ENCODE measurements around the gene THRSP. TPM values are rescaled to one million over a fixed set of nuclear protein-coding genes. Genes with fewer than 3 reads are reported as not detected.
"Not testable (repeated sequence)": the region's sequence is repeated elsewhere in the genome, so short reads cannot be mapped to it uniquely, and the experiment has no call there.

Gene THRSP
- total RNA-seq, 4 donors from 2014 or later: not detected

DNA sequence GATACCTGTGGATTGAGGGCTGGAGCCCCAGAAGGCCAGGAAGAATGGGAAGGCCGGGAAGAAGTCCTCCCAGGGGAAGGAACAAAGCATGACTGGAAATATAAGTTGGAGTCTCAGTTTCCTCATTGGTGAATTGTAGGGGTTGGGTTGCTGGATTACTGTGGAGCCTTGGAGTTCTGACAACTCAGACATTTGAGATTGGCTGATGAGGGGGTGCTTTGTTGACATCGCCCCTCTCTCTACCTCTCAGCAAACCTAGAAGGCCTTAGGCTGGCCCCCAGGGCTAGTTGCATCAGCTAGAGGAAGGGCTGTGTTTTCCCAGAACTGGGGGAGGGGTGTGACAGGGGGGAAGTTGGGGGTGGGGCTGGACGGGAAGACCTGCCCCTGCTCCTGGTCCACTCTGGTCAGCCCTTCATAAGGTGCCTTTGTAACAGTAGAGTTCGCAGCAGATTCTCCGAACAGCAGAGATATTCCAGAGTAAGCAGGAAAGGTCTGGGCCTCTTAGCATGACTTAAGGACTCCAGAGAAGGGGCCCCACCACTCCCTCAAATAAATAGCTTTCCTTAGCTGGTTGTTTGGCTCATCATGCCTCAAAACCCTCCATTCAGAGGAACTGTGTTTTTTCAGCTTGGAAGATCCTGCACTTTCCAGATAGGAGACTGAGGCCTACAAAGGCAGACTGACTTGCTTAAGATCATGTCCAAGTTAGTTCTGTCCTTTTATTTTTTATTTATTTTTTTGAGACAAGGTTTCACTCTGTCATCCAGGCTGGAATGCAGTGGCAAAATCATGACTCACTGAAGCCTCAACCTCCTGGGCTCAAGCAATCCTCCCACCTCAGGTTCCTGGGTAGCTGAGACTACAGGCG is 12.5 kb upstream of the THRSP start:
- 58 to 83% methylated on average over 2 to 6 of the region's 6 CpGs for WGBS, 2 donors (ENCODE audit: low coverage in 1 of 2)
- no peak for DNase-seq
- Histone ChIP-seq H3K27ac (no peak overlapping the region), H3K4me1 (peaks cover 0 to 3% (median 3%) of the 10 kb centered on the region in 4 donors), H3K4me3 (no peak overlapping the region), H3K27me3 (no peaks in the 10 kb centered on the region), H3K36me3 (no peaks in the 10 kb centered on the region), H3K9me3 (no peaks in the 10 kb centered on the region)
- intact Hi-C loops (cut with DNase I; ENCODE audit: low total_unique reads): no loop called here
- TF ChIP-seq, protein P1, sequence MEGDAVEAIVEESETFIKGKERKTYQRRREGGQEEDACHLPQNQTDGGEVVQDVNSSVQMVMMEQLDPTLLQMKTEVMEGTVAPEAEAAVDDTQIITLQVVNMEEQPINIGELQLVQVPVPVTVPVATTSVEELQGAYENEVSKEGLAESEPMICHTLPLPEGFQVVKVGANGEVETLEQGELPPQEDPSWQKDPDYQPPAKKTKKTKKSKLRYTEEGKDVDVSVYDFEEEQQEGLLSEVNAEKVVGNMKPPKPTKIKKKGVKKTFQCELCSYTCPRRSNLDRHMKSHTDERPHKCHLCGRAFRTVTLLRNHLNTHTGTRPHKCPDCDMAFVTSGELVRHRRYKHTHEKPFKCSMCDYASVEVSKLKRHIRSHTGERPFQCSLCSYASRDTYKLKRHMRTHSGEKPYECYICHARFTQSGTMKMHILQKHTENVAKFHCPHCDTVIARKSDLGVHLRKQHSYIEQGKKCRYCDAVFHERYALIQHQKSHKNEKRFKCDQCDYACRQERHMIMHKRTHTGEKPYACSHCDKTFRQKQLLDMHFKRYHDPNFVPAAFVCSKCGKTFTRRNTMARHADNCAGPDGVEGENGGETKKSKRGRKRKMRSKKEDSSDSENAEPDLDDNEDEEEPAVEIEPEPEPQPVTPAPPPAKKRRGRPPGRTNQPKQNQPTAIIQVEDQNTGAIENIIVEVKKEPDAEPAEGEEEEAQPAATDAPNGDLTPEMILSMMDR (IDR thresholded peaks at IDR 0.05): no peak
- TF ChIP-seq POLR2A (IDR thresholded peaks at IDR 0.05) (no peak), POLR2AphosphoS5 (IDR thresholded peaks at IDR 0.05) (no peak), EP300 (IDR thresholded peaks at IDR 0.05; ENCODE audit: low read depth) (no peak)
- in situ Hi-C loops (cut with MboI; ENCODE audit: low pct_ligation_motif_present in 1 of 4, low pct_unique_long_range_greater_than_20kb in 1 of 4, low sequenced_read_pairs in 3 of 4): no loop called here

DNA sequence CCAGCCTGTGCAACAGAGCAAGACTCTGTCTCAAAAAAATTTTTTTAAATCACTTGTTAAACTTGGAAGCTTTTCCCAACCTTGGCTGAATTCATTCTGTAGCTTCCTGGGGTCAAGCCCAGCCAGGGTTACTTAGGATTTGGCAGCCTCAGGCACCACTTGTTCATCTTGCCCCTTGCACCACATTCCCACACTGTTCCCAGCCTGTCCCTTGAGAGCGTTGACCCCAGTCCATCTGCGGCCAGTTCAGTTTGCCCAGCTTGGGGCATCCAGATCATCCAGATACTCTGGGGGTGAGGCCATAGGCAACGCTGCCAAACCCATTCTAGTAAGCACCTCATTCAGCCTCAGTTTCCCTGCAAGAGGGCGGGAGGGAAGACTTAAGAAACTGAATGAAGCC is 8.7 kb upstream of the THRSP start:
- Histone ChIP-seq H3K36me3 (no peaks in the 10 kb centered on the region), H3K27ac (no peak overlapping the region), H3K4me1 (no peaks in the 10 kb centered on the region), H3K9me3 (no peaks in the 10 kb centered on the region), H3K27me3 (no peaks in the 10 kb centered on the region), H3K4me3 (no peak overlapping the region)
- no peak for DNase-seq
- in situ Hi-C loops (cut with MboI; ENCODE audit: low pct_ligation_motif_present in 1 of 4, low pct_unique_long_range_greater_than_20kb in 1 of 4, low sequenced_read_pairs in 3 of 4) (no loop called here), intact Hi-C loops (cut with DNase I; ENCODE audit: low total_unique reads) (no loop called here)
- TF ChIP-seq, protein P1 (IDR thresholded peaks at IDR 0.05): no peak
- no peak for TF ChIP-seq EP300 (IDR thresholded peaks at IDR 0.05; ENCODE audit: low read depth)
- no peak for TF ChIP-seq POLR2AphosphoS5 (IDR thresholded peaks at IDR 0.05)
- no peak for TF ChIP-seq POLR2A (IDR thresholded peaks at IDR 0.05)
- WGBS, 2 donors (ENCODE audit: low coverage in 1 of 2): 83 to 91% methylated on average over 1 to 4 of the region's 4 CpGs

DNA sequence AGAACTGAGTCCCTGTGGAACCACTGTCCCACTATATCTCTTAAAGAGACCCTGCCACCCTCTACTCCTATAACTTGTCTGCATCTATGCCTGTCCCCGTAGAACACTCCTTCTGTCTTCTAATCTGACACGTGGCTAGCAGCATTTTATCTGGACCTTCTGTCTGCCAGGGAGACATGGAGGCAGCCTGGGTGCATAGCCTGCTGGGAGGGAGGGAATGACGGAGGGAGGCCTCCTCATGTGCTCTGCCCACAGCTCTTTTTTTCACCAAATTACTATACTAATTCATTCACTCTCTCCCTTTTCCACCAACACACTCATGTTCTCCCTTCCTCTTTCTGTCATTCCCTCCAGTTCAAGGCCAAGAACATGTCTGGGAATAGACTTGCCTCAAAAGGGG is 7.6 kb upstream of the THRSP start:
- Histone ChIP-seq H3K9me3 (no peaks in the 10 kb centered on the region), H3K4me1 (no peaks in the 10 kb centered on the region), H3K36me3 (no peaks in the 10 kb centered on the region), H3K4me3 (no peak overlapping the region), H3K27ac (no peak overlapping the region), H3K27me3 (no peaks in the 10 kb centered on the region)
- TF ChIP-seq POLR2A (IDR thresholded peaks at IDR 0.05) (no peak), POLR2AphosphoS5 (IDR thresholded peaks at IDR 0.05) (no peak), EP300 (IDR thresholded peaks at IDR 0.05; ENCODE audit: low read depth) (no peak)
- TF ChIP-seq, protein P1 (IDR thresholded peaks at IDR 0.05): no peak
- in situ Hi-C loops (cut with MboI; ENCODE audit: low pct_ligation_motif_present in 1 of 4, low pct_unique_long_range_greater_than_20kb in 1 of 4, low sequenced_read_pairs in 3 of 4): no loop called here
- 83% methylated on average over 3 of the region's 3 CpGs; no CpG with 5 or more reads in 1 of the 2 donors for WGBS, 2 donors (ENCODE audit: low coverage in 1 of 2)
- intact Hi-C loops (cut with DNase I; ENCODE audit: low total_unique reads): no loop called here
- DNase-seq: no peak

DNA sequence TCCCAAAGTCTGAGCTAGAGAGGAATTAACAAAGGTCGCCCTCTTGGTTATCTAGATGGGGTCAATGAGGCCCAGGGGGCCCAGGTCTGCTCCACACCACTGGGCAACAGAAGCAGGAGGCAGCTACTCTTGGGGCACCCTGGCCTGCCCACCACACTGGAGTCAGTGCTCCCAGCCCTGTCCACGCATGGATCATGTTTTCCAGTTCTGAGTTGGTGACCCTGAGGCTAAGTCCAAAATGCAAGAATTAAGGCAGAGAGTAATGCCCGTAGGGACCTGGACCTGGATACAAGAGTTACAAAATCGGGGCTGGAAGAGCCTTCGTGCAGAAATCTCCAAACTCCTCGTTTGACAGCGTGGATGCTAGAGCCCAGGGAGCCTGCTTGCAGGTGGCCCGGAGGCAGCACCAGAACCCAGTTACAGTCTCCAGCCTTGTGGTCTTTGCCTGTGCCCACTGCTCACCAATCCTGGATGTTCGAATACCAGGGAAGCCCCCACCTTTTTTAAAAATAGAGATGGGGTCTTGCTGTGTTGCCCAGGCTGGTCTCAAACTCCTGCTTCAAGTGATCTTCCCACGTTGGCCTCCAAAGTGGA is 6.1 kb upstream of the THRSP start:
- TF ChIP-seq POLR2A (IDR thresholded peaks at IDR 0.05): no peak
- TF ChIP-seq, protein P1 (IDR thresholded peaks at IDR 0.05): no peak
- no peak for TF ChIP-seq EP300 (IDR thresholded peaks at IDR 0.05; ENCODE audit: low read depth)
- TF ChIP-seq POLR2AphosphoS5 (IDR thresholded peaks at IDR 0.05): no peak
- WGBS, 2 donors (ENCODE audit: low coverage in 1 of 2): 82 to 84% methylated on average over 6 to 10 of the region's 10 CpGs

DNA sequence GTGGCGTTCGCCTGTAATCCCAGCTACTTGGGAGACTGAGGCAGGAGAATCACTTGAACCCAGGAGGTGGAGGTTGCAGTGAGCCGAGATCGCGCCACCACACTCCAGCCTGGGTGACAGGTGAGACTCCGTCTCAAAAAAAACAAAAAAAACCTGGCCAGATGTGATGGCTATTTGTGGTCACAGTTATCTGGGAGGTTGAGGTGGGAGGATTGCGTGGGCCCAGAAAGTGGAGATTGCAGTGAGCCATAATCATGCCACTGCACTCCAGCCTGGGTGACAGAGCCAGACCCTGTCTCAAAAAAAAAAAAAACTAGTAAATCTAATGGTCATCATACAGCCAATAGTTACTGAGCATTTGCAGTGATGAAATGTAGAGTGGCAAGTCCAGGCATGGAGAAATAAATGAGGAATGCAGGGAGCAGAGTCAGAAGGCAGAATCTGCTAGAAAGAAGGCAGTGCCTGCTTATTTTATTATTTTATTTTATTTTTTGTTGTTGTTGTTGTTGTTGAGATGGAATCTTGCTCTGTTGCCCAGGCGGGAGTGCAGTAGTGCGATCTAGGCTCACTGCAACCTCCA is 3.8 kb upstream of the THRSP start:
- H3K9me3 ChIP-seq: not testable (repeated sequence)

More for the DNA sequence above, 6.1 kb upstream of the THRSP start:
- DNase-seq: no peak
- Histone ChIP-seq H3K4me3 (no peak overlapping the region), H3K27me3 (no peaks in the 10 kb centered on the region), H3K36me3 (no peaks in the 10 kb centered on the region), H3K27ac (no peak overlapping the region), H3K9me3 (no peaks in the 10 kb centered on the region), H3K4me1 (no peaks in the 10 kb centered on the region)
- intact Hi-C loops (cut with DNase I; ENCODE audit: low total_unique reads): no loop called here
- in situ Hi-C loops (cut with MboI; ENCODE audit: low pct_ligation_motif_present in 1 of 4, low pct_unique_long_range_greater_than_20kb in 1 of 4, low sequenced_read_pairs in 3 of 4): no loop called here

More for the DNA sequence above, 3.8 kb upstream of the THRSP start:
- H3K4me1 ChIP-seq; in situ Hi-C loops (cut with MboI; ENCODE audit: low pct_ligation_motif_present in 1 of 4, low pct_unique_long_range_greater_than_20kb in 1 of 4, low sequenced_read_pairs in 3 of 4); DNase-seq; intact Hi-C loops (cut with DNase I; ENCODE audit: low total_unique reads); H3K4me3 ChIP-seq; H3K36me3 ChIP-seq; H3K27ac ChIP-seq; H3K27me3 ChIP-seq: not testable (repeated sequence)
- WGBS, 2 donors (ENCODE audit: low coverage in 1 of 2): 84 to 96% methylated on average over 7 to 9 of the region's 9 CpGs
